ENCODE data around the gene DCP2. TPM values are rescaled to one million over a fixed set of nuclear protein-coding genes. Genes with fewer than 3 reads are reported as not detected.

DCP2 gene
- total RNA-seq, 1 donor from 2014 or later = 96.1 TPM

DNA sequence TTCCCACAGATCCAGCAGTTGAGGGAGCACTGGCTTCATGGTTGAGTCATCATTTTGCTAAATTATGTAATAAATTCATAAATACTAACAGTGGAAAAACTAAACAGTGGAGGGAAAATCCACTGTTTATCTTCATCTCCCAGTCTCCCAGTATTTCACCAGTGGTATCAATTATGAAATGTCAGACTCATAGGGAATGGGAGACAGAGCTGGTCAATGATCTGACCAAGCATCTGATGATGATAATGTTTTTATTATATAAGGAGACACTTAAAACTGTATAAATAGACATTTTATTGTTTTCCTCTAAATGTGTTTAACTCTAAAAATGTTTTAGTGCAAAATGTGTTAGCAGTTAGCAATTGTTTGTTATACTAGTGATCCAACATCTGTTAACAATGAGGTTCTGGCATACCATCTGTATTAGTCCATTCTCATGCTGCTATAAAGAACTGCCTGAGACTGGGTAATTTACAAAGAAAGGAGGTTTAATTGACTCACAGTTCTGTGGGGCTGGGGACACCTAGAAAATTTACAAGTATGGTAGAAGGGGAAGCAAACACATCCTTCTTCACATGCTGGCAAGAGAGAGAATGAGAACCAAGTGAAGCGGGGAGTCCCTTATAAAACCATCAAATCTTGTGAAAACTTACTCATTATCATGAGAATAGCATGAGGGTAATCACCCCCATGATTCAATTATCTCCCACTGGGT, 42.8 kb upstream of the DCP2 start:
- TF ChIP-seq, protein P1, sequence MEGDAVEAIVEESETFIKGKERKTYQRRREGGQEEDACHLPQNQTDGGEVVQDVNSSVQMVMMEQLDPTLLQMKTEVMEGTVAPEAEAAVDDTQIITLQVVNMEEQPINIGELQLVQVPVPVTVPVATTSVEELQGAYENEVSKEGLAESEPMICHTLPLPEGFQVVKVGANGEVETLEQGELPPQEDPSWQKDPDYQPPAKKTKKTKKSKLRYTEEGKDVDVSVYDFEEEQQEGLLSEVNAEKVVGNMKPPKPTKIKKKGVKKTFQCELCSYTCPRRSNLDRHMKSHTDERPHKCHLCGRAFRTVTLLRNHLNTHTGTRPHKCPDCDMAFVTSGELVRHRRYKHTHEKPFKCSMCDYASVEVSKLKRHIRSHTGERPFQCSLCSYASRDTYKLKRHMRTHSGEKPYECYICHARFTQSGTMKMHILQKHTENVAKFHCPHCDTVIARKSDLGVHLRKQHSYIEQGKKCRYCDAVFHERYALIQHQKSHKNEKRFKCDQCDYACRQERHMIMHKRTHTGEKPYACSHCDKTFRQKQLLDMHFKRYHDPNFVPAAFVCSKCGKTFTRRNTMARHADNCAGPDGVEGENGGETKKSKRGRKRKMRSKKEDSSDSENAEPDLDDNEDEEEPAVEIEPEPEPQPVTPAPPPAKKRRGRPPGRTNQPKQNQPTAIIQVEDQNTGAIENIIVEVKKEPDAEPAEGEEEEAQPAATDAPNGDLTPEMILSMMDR (conservative IDR thresholded peaks at IDR 0.05) = no peak
- Mint-ChIP-seq H3K36me3 (ENCODE audit: low read depth) (no peaks in the 10 kb centered on the region), H3K27ac (ENCODE audit: unreplicated experiment) (no peak overlapping the region)

DNA sequence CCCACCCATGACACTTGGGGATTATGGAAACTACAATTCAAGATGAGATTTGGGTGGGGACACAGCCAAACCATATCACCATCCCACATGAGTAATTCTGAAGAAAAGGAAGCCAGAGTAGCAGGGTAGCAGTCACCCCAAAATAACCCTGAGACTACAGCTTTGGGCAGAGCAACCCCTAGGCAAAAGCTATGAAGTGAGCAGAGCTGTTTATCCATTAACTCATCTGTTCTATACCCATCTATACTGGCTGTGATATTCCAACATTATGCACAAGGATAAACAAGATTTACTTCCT, 42.3 kb upstream of the DCP2 start:
- no peak overlapping the region for H3K4me3 Mint-ChIP-seq
- H3K4me1 Mint-ChIP-seq = peaks cover 4% of the 10 kb centered on the region
- DNase-seq (ENCODE audit: low read depth, low spot score) = no peak
- H3K36me3 Mint-ChIP-seq (ENCODE audit: low read depth) = no peaks in the 10 kb centered on the region
- TF ChIP-seq, protein P1 (conservative IDR thresholded peaks at IDR 0.05) = no peak
- no peaks in the 10 kb centered on the region for H3K9me3 Mint-ChIP-seq
- no peaks in the 10 kb centered on the region for H3K27me3 Mint-ChIP-seq (ENCODE audit: low read depth)
- no peak overlapping the region for H3K27ac Mint-ChIP-seq (ENCODE audit: unreplicated experiment)

More for the DNA sequence above, 42.8 kb upstream of the DCP2 start:
- Mint-ChIP-seq H3K9me3 (no peaks in the 10 kb centered on the region), H3K27me3 (ENCODE audit: low read depth) (no peaks in the 10 kb centered on the region), H3K4me3 (no peak overlapping the region), H3K4me1 (peaks cover 4% of the 10 kb centered on the region)
- no peak for DNase-seq (ENCODE audit: low read depth, low spot score)

DNA sequence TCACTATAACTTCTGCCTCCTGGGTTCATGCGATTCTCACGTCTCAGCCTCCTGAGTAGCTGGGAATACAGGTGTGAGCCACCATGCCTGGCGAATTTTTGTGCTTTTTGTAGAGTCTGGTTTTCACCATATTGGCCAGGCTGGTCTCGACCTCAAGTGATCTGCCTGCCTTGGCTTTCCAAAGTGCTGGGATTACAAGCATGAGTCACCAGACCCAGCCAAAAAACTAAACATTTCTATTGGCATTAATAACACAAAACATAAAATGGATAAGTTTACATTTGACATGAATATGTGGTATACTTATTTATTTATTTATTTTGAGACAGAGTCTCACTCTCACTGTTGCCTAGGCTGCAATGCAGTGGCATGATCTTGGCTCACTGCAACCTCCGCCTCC, 40.9 kb upstream of the DCP2 start:
- DNase-seq (ENCODE audit: low read depth, low spot score) = no peak
- Mint-ChIP-seq H3K4me1 (peaks cover 4% of the 10 kb centered on the region), H3K27ac (ENCODE audit: unreplicated experiment) (no peak overlapping the region), H3K36me3 (ENCODE audit: low read depth) (no peaks in the 10 kb centered on the region), H3K27me3 (ENCODE audit: low read depth) (no peaks in the 10 kb centered on the region), H3K4me3 (no peak overlapping the region), H3K9me3 (no peaks in the 10 kb centered on the region)
- TF ChIP-seq, protein P1 (conservative IDR thresholded peaks at IDR 0.05) = no peak

DNA sequence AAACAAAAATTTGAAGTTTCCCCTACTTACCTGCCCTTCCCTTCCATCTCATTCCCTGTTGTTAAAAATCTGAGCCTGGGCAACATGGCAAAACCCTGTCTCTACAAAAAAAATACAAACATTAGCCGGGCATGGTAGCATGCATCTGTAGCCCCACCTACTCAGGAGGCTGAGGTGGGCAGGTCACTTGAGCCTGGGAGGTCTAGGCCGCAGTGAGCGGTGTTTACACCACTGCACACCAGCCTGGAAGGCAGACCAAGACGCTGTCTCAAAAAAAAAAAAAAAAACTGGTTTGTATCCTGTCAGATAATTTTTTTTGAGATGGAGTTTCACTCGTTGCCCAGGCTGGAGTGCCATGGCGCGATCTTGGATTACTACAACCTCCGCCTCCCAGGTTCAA, 38.3 kb upstream of the DCP2 start:
- Mint-ChIP-seq H3K36me3 (ENCODE audit: low read depth) (no peaks in the 10 kb centered on the region), H3K27me3 (ENCODE audit: low read depth) (no peaks in the 10 kb centered on the region), H3K9me3 (no peaks in the 10 kb centered on the region), H3K4me3 (no peak overlapping the region), H3K4me1 (no peaks in the 10 kb centered on the region), H3K27ac (ENCODE audit: unreplicated experiment) (no peak overlapping the region)
- TF ChIP-seq, protein P1 (conservative IDR thresholded peaks at IDR 0.05) = no peak
- no peak for DNase-seq (ENCODE audit: low read depth, low spot score)

DNA sequence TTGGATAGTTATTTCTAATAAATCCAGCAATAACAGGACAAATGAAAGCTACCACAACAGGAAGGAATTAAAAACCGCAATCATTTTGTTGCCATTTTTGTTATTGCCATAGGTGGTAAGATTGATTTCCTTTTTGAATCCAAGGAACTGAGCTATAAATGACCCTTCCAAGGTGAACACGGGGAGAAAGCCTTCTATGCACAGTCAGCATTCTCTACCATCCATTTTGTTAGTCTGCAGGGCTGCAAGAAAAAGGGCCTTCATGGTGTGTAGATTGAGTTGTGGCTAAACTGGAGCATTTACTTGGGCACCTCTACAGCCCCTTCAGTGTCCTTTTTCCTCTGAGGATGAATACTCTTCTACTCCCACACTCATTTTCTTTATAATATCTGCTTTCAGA, 35.9 kb upstream of the DCP2 start:
- H3K9me3 Mint-ChIP-seq = no peaks in the 10 kb centered on the region
- no peak overlapping the region for H3K27ac Mint-ChIP-seq (ENCODE audit: unreplicated experiment)
- H3K4me3 Mint-ChIP-seq = no peak overlapping the region
- no peaks in the 10 kb centered on the region for H3K36me3 Mint-ChIP-seq (ENCODE audit: low read depth)
- TF ChIP-seq, protein P1 (conservative IDR thresholded peaks at IDR 0.05) = no peak
- DNase-seq (ENCODE audit: low read depth, low spot score) = no peak
- H3K27me3 Mint-ChIP-seq (ENCODE audit: low read depth) = no peaks in the 10 kb centered on the region
- H3K4me1 Mint-ChIP-seq = no peaks in the 10 kb centered on the region
